SK-N-SH treated with all-trans-retinoic acid at 6 μM for 48 hours (cell line): ENCODE results near the gene C2CD4D.
"Not testable (repeated sequence)": the region's sequence is repeated elsewhere in the genome, so short reads cannot be mapped to it uniquely, and the experiment has no call there.

Source experiments
- ATAC-seq: fragments of 200-7000 bp; cut with Tn5 transposase; 3 replicates; pipeline ENCODE4 v1.9.1; 2020; ENCODE audit warnings: mild to moderate bottlenecking, moderate library complexity
- BACH2 ChIP-seq: fragments of 250-450 bp; sonication (Bioruptor Pico); IDR thresholded peaks from 2 replicates; pipeline ENCODE4 v1.9.0; 2021; ENCODE audit warnings: mild to moderate bottlenecking, borderline replicate concordance
- GLIS3 ChIP-seq: fragments of 250-450 bp; sonication (Bioruptor Pico); IDR thresholded peaks from 2 replicates; pipeline ENCODE4 v1.5.0; 2020; ENCODE audit warnings: mild to moderate bottlenecking, moderate library complexity
- ISL1 ChIP-seq: fragments of 250-450 bp; sonication (Bioruptor Pico); IDR thresholded peaks from 2 replicates; pipeline ENCODE4 v2.1.2; 2022; ENCODE audit warnings: mild to moderate bottlenecking, moderate library complexity
- PATZ1 ChIP-seq: fragments of 250-450 bp; sonication (Bioruptor Pico); IDR thresholded peaks from 2 replicates; pipeline ENCODE4 v1.8.0; 2020; ENCODE audit warnings: mild to moderate bottlenecking, moderate library complexity, borderline replicate concordance
- PPARA ChIP-seq: fragments of 250-450 bp; sonication (Bioruptor Pico); IDR thresholded peaks from 2 replicates; pipeline ENCODE4 v1.5.0; 2020; ENCODE audit warnings: mild to moderate bottlenecking, borderline replicate concordance
- SNAI2 ChIP-seq: fragments of 250-450 bp; sonication (Bioruptor Pico); IDR thresholded peaks from 2 replicates; pipeline ENCODE4 v1.5.0; 2020; ENCODE audit warnings: mild to moderate bottlenecking, moderate library complexity
- TCF4 ChIP-seq: fragments of 250-450 bp; sonication (Bioruptor Pico); IDR thresholded peaks from 2 replicates; pipeline ENCODE4 v1.8.0; 2021; ENCODE audit warnings: mild to moderate bottlenecking, moderate library complexity, borderline replicate concordance
- TOX ChIP-seq: fragments of 250-450 bp; sonication (Bioruptor Pico); IDR thresholded peaks from 2 replicates; pipeline ENCODE4 v1.8.0; 2021; ENCODE audit warnings: mild to moderate bottlenecking, moderate library complexity, borderline replicate concordance
- ZNF8 ChIP-seq: fragments of 450-650 bp; formaldehyde crosslinking; IDR thresholded peaks from 2 replicates; pipeline ENCODE4 v1.5.0; 2020; ENCODE audit warnings: mild to moderate bottlenecking, moderate library complexity
- TF ChIP-seq, protein P1 (sequence below): fragments of 250-450 bp; sonication (Bioruptor Pico); IDR thresholded peaks from 2 replicates; pipeline ENCODE4 v1.5.0; 2020; ENCODE audit warnings: mild to moderate bottlenecking, moderate library complexity

Gene C2CD4D

DNA sequence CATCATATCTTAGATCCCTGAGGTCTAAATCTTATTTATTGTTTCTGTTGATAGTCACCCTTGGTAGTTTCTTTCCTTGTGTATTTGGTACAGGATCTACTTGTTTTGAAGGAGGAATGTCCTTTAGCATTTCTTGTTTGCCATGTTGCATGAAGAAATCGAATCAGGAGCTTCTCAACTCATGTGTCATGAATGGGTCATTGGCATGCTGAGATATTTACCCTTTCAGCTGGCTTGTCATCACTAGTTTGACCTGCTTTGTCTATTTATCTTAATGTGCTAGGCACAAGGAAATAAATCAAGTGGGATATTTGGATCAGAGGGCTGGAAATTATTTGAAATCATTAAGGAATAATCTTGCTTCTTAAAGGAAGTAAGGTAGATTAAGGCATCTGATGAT is 45.9 kb upstream of the C2CD4D start (continued):
- TF ChIP-seq, protein P1, sequence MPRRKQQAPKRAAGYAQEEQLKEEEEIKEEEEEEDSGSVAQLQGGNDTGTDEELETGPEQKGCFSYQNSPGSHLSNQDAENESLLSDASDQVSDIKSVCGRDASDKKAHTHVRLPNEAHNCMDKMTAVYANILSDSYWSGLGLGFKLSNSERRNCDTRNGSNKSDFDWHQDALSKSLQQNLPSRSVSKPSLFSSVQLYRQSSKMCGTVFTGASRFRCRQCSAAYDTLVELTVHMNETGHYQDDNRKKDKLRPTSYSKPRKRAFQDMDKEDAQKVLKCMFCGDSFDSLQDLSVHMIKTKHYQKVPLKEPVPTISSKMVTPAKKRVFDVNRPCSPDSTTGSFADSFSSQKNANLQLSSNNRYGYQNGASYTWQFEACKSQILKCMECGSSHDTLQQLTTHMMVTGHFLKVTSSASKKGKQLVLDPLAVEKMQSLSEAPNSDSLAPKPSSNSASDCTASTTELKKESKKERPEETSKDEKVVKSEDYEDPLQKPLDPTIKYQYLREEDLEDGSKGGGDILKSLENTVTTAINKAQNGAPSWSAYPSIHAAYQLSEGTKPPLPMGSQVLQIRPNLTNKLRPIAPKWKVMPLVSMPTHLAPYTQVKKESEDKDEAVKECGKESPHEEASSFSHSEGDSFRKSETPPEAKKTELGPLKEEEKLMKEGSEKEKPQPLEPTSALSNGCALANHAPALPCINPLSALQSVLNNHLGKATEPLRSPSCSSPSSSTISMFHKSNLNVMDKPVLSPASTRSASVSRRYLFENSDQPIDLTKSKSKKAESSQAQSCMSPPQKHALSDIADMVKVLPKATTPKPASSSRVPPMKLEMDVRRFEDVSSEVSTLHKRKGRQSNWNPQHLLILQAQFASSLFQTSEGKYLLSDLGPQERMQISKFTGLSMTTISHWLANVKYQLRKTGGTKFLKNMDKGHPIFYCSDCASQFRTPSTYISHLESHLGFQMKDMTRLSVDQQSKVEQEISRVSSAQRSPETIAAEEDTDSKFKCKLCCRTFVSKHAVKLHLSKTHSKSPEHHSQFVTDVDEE = no peak
- TF ChIP-seq TOX (CRISPR knock-in tag) (no peak), ZNF8 (no peak)

DNA sequence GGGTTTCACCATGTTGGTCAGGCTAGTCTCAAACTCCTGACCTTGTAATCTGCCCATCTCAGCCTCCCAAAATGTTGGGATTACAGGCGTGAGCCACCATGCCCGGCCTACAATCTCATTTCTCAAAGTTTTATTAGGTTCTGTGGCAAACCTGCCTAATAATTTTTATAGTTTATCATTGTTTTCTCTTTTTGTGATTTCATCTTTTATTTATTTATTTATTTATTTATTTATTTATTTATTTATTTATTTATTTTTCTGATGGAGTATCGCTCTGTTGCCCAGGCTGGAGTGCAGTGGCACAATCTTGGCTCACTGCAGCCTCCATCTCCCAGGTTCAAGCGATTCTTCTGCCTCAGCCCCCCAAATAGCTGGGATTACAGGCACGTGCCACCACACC is 45.3 kb upstream of the C2CD4D start:
- not testable (repeated sequence) for ATAC-seq

GRCh38 chr1:151884445-151884844 is 44.8 kb upstream of the C2CD4D start:
- ATAC-seq = not testable (repeated sequence)

GRCh38 chr1:151883898-151884297 is 44.3 kb upstream of the C2CD4D start:
- ATAC-seq = not testable (repeated sequence)

DNA sequence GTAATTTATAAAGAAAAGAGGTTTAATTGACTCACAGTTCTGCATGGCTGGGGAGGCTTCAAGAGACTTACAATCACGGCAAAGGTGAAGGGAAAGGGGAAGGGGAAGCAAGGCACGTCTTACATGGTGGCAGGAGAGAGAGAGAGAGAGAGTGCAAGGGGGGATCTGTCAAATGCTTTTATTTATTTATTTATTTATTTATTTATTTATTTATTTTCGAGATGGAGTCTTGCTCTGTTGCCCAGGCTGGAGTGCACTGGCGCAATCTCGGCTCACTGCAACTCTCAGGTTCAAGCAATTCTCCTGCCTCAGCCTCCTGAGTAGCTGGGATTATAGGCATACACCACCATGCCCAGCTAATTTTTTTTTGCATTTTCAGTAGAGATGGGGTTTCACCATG is 43.3 kb upstream of the C2CD4D start:
- not testable (repeated sequence) for ATAC-seq

- no peak for ATAC-seq
- TF ChIP-seq PPARA (CRISPR knock-in tag) = no peak
- TF ChIP-seq ISL1 (CRISPR knock-in tag) = no peak
- TF ChIP-seq TOX (CRISPR knock-in tag) = no peak
- TF ChIP-seq, protein P1 = no peak
- TF ChIP-seq PATZ1 (CRISPR knock-in tag) = no peak
- TF ChIP-seq BACH2 (CRISPR knock-in tag) = no peak
Observed at GRCh38 chr1:151882466-151882865, 42.8 kb upstream of the C2CD4D start.

- no peak for TF ChIP-seq TCF4
- no peak for TF ChIP-seq SNAI2 (CRISPR knock-in tag)
- TF ChIP-seq GLIS3 (CRISPR knock-in tag) = no peak
- TF ChIP-seq PPARA (CRISPR knock-in tag) = no peak
- TF ChIP-seq TOX (CRISPR knock-in tag) = no peak
- TF ChIP-seq PATZ1 (CRISPR knock-in tag) = no peak
- TF ChIP-seq ZNF8 = no peak
- ATAC-seq = no peak
Observed at GRCh38 chr1:151881479-151881878, 41.9 kb upstream of the C2CD4D start.
